GM19099 (cell line): ENCODE results near the gene C6orf120.

Source experiments
- POLR2A ChIP-seq: IDR thresholded peaks from 3 replicates; pipeline ENCODE4 v1.6.1; 2011; ENCODE audit warnings: low read depth; ENCODE audit not compliant: insufficient read length; ENCODE audit errors: extremely low read depth

The C6orf120 gene

GRCh38 chr6:169709293-169709692, 7.4 kb downstream of the C6orf120 start:
- no peak for TF ChIP-seq POLR2A

- TF ChIP-seq POLR2A, result no peak
Measured at GRCh38 chr6:169710009-169710408, 8.1 kb downstream of the C6orf120 start.

- TF ChIP-seq POLR2A, result no peak
Measured at GRCh38 chr6:169714178-169714577, 12.3 kb downstream of the C6orf120 start.

GRCh38 chr6:169714595-169714994, 12.7 kb downstream of the C6orf120 start:
- no peak for TF ChIP-seq POLR2A

- TF ChIP-seq POLR2A, result no peak
Measured at GRCh38 chr6:169719117-169719516, 17.2 kb downstream of the C6orf120 start.

GRCh38 chr6:169720207-169720855, 18.4 kb downstream of the C6orf120 start:
- TF ChIP-seq POLR2A, result no peak

- no peak for TF ChIP-seq POLR2A
Measured at GRCh38 chr6:169722362-169723199, 20.7 kb downstream of the C6orf120 start.

GRCh38 chr6:169723200-169723909, 21.4 kb downstream of the C6orf120 start:
- peak; percentile 4 for TF ChIP-seq POLR2A

- TF ChIP-seq POLR2A, result peak; percentile 46
Measured at GRCh38 chr6:169723991-169724493, 22.1 kb downstream of the C6orf120 start.

GRCh38 chr6:169724494-169725124, 22.7 kb downstream of the C6orf120 start, which contains the start of gene PHF10:
Gene PHF10 (minus strand): TSS chr6:169724500. CDS start chr6:169723931, 569 bp downstream.
- peak; percentile 50 for TF ChIP-seq POLR2A

- no peak for TF ChIP-seq POLR2A
Measured at GRCh38 chr6:169725125-169726048, 23.5 kb downstream of the C6orf120 start.

- TF ChIP-seq POLR2A, result no peak
Measured at GRCh38 chr6:169726049-169726400, 24.1 kb downstream of the C6orf120 start.

- TF ChIP-seq POLR2A, result no peak
Measured at GRCh38 chr6:169726963-169727362, 25.0 kb downstream of the C6orf120 start.

GRCh38 chr6:169729961-169730360, 28.0 kb downstream of the C6orf120 start:
- no peak for TF ChIP-seq POLR2A
